HUES48 (cell line): ENCODE measurements around the gene GALNT13.
"Not testable (repeated sequence)": the region's sequence is repeated elsewhere in the genome, so short reads cannot be mapped to it uniquely, and the experiment has no call there.

ENCODE experiments used
- H3K27ac ChIP-seq: one replicate; pipeline ENCODE4 v1.7.0; 2013; ENCODE audit warnings: low read depth, low read length, inconsistent platforms
- H3K27me3 ChIP-seq: 2 replicates; pipeline ENCODE4 v1.6.1; 2013; ENCODE audit warnings: mild to moderate bottlenecking, low read length; ENCODE audit not compliant: control insufficient read depth, insufficient read depth
- H3K36me3 ChIP-seq: 2 replicates; pipeline ENCODE4 v1.6.1; 2013; ENCODE audit warnings: low read length; ENCODE audit not compliant: control insufficient read depth, insufficient read depth
- H3K4me1 ChIP-seq: 2 replicates; pipeline ENCODE4 v1.6.1; 2013; ENCODE audit warnings: mild to moderate bottlenecking, low read length; ENCODE audit not compliant: control insufficient read depth, insufficient read depth
- H3K4me3 ChIP-seq: 2 replicates; pipeline ENCODE4 v1.5.1; 2013; ENCODE audit warnings: mild to moderate bottlenecking, low read depth, low read length
- H3K9ac ChIP-seq: 2 replicates; pipeline ENCODE4 v1.6.1; 2013; ENCODE audit warnings: mild to moderate bottlenecking, low read depth, low read length, moderate library complexity
- H3K9me3 ChIP-seq: 2 replicates; pipeline ENCODE4 v1.6.1; 2013; ENCODE audit warnings: low read length; ENCODE audit not compliant: control insufficient read depth, insufficient read depth

GALNT13 gene

DNA sequence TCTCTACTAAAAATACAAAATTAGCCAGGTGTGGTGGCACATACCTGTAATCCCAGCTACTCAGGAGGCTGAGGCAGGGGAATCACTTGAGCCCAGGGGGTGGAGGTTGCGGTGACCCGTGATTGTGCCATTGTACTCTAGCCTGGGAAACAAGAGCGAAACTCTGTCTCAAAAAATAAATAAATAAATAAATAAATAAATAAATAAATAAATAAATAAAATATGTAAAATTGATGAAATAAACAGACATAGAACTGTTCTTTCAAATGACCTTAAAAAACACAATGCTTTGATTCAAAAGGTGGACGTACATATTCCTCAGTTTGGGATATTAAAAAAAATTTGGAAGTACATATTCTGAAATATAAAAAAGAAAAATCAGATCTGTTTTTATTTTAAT, 599.8 kb downstream of the GALNT13 start:
- H3K4me1 ChIP-seq, H3K9me3 ChIP-seq, H3K27me3 ChIP-seq, H3K4me3 ChIP-seq, H3K36me3 ChIP-seq, H3K9ac ChIP-seq, H3K27ac ChIP-seq: not testable (repeated sequence)

- no peak overlapping the region for H3K27ac ChIP-seq
- no peaks in the 10 kb centered on the region for H3K36me3 ChIP-seq
- peaks cover 9% of the 10 kb centered on the region; the same call in 1 of the 2 replicates for H3K4me1 ChIP-seq
- H3K27me3 ChIP-seq: no peaks in the 10 kb centered on the region
- no peak overlapping the region for H3K9ac ChIP-seq
- no peaks in the 10 kb centered on the region; the same call in 1 of the 2 replicates for H3K9me3 ChIP-seq
- H3K4me3 ChIP-seq: no peak overlapping the region
Measured at GRCh38 chr2:154477319-154477718, 605.6 kb downstream of the GALNT13 start.

- Histone ChIP-seq H3K4me3 (no peak overlapping the region), H3K9me3 (no peaks in the 10 kb centered on the region)
Measured at GRCh38 chr2:154480521-154480920, 608.8 kb downstream of the GALNT13 start.

GRCh38 chr2:154481336-154481735, 609.6 kb downstream of the GALNT13 start:
- H3K27ac ChIP-seq: no peak overlapping the region
- peaks cover 21% of the 10 kb centered on the region for H3K4me1 ChIP-seq
- no peaks in the 10 kb centered on the region for H3K9me3 ChIP-seq
- no peaks in the 10 kb centered on the region for H3K27me3 ChIP-seq
- H3K4me3 ChIP-seq: no peak overlapping the region; the same call in 1 of the 2 replicates
- H3K36me3 ChIP-seq: no peaks in the 10 kb centered on the region
- no peak overlapping the region for H3K9ac ChIP-seq

More at GRCh38 chr2:154480521-154480920, 608.8 kb downstream of the GALNT13 start:
- no peak overlapping the region for H3K27ac ChIP-seq
- no peaks in the 10 kb centered on the region for H3K36me3 ChIP-seq
- peaks cover 21% of the 10 kb centered on the region for H3K4me1 ChIP-seq
- H3K27me3 ChIP-seq: no peaks in the 10 kb centered on the region
- H3K9ac ChIP-seq: no peak overlapping the region

DNA sequence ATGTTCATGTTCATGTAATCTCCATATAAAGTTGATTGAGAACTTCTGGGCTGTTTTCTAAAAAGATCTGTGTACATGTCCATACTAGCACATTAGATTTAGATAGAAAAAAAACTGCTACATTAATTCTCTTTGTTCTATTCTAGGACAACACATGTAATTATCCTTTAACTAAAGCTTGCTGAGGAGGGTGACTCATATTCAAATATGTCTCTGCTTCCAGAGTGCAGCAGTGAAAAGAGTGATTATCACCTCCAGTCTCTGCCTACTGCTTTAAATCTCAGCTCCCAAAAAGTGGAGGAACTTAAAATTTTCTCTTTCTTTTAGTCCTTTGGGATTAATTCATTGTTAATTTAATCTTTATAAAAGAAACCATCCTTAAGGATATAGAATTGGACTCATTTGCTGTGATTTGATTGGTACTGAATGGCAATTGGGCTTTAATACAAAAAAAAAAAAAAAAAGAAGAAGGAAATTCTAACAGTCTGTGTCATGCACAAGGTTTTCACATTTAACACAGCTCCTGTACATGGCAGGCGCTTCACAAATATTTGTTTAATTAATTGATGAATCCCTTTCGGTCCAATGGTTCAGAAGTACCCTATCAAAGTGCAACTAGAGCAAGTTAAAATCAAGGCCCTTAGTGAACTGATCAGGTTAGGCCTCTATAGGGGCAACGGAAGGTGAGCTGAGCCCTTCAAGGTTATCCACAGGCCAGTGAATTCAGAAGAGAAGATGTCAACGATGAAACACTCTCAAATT, 612.8 kb downstream of the GALNT13 start:
- no peaks in the 10 kb centered on the region for H3K27me3 ChIP-seq

GRCh38 chr2:154488801-154489200, 617.1 kb downstream of the GALNT13 start:
- Histone ChIP-seq H3K36me3 (no peaks in the 10 kb centered on the region), H3K27ac (no peak overlapping the region), H3K4me3 (no peak overlapping the region), H3K9me3 (no peaks in the 10 kb centered on the region), H3K9ac (no peak overlapping the region), H3K4me1 (peaks cover 10% of the 10 kb centered on the region), H3K27me3 (no peaks in the 10 kb centered on the region)

More for the DNA sequence above, 612.8 kb downstream of the GALNT13 start:
- H3K4me1 ChIP-seq: peaks cover 21% of the 10 kb centered on the region
- no peak overlapping the region for H3K9ac ChIP-seq
- no peaks in the 10 kb centered on the region for H3K9me3 ChIP-seq
- H3K4me3 ChIP-seq: no peak overlapping the region
- peak overlapping the region; percentile 68 for H3K27ac ChIP-seq
- no peaks in the 10 kb centered on the region for H3K36me3 ChIP-seq

DNA sequence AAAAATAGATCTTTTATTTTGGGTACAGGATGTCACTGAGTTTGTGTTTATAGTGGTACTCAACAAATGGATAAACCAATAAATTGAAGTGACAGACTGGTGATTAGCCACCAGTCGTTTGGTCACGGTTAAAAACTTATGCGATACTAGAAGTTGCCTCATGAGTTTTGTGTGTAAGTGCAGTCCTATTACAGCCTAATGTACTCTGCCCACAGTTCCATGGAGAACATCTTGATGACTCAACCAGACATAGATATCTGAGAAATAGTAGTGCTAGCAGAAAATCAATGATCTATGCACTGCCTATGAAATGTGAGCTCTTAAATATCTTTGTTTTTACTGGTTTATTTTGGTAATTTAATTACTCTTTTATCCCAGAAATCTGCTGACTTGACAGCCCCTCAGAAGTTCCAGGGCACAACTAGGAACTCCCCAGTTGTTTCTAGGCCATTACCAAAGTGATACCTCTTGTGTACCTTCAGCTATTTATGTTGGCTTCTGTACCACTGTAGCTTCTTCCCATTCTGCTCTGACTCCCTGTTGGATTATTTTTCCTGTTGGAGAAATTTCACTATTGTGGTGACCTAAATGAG, 617.6 kb downstream of the GALNT13 start:
- no peaks in the 10 kb centered on the region for H3K36me3 ChIP-seq
- H3K9ac ChIP-seq: no peak overlapping the region
- no peaks in the 10 kb centered on the region for H3K9me3 ChIP-seq
- peaks cover 4% of the 10 kb centered on the region; the same call in 1 of the 2 replicates for H3K4me1 ChIP-seq
- no peak overlapping the region for H3K4me3 ChIP-seq
- no peaks in the 10 kb centered on the region for H3K27me3 ChIP-seq
- H3K27ac ChIP-seq: no peak overlapping the region

GRCh38 chr2:154490530-154490929, 618.8 kb downstream of the GALNT13 start:
- Histone ChIP-seq H3K27ac (no peak overlapping the region), H3K9me3 (no peaks in the 10 kb centered on the region), H3K9ac (no peak overlapping the region), H3K4me1 (peaks cover 3% of the 10 kb centered on the region; the same call in 1 of the 2 replicates), H3K36me3 (no peaks in the 10 kb centered on the region), H3K27me3 (no peaks in the 10 kb centered on the region), H3K4me3 (no peak overlapping the region)

DNA sequence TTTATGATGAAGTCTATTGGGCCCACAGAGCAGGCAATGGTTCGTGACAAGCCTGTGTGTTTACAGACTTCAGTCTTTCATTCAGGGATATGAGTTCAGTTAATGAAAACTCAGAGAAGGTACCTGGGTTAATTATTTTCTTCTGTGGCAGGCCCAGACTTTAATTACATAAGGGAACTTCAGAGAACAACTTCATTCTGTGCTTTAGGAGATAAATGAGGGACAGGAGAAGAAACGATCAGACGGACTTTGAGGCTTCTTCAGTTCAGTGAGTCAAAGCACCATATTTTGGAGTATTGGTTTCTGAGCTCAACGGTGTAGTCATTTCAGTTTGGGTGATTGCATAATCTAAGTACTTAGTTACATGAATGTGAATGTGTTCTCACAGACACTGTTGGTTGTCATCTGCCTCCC, 623.7 kb downstream of the GALNT13 start:
- peaks cover 3% of the 10 kb centered on the region; the same call in 1 of the 2 replicates for H3K4me1 ChIP-seq
- H3K4me3 ChIP-seq: no peak overlapping the region

DNA sequence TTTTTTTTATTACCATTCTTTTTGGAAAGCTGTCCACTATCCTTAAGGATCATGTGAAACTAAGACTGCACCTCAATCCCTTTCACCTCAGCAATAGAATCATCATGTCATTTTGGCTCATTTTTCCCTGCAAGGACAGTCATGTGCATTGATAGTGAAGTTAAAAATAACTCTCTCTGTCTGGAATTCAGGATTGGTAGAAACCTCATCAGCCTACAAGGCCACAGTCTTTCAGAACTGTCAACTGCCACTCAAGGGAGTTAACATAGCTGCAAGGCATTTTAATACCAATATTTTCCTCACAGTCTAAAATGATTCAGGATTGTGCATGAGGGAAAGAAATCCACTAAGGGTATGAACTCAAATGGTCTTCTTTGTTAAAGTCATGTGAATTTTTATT, 625.3 kb downstream of the GALNT13 start:
- no peak overlapping the region for H3K4me3 ChIP-seq
- peaks cover 3% of the 10 kb centered on the region; the same call in 1 of the 2 replicates for H3K4me1 ChIP-seq
- H3K27me3 ChIP-seq: no peaks in the 10 kb centered on the region
- H3K27ac ChIP-seq: no peak overlapping the region
- no peaks in the 10 kb centered on the region for H3K9me3 ChIP-seq
- no peaks in the 10 kb centered on the region for H3K36me3 ChIP-seq
- H3K9ac ChIP-seq: no peak overlapping the region

More for the DNA sequence above, 623.7 kb downstream of the GALNT13 start:
- Histone ChIP-seq H3K9me3 (no peaks in the 10 kb centered on the region), H3K36me3 (no peaks in the 10 kb centered on the region), H3K9ac (no peak overlapping the region), H3K27ac (no peak overlapping the region), H3K27me3 (no peaks in the 10 kb centered on the region)
